ENCODE measurements around the gene CAMSAP2. TPM values are rescaled to one million over a fixed set of nuclear protein-coding genes. Genes with fewer than 3 reads are reported as not detected.

The CAMSAP2 gene
- total and polyA plus RNA-seq, 2 of the 4 experiments (the other 2 are of a cell fraction): 8.3 to 29.4 TPM

- no peak overlapping the region for H2BK5ac ChIP-seq (ENCODE audit: low read depth, low read length, poor library complexity, severe bottlenecking)
- H3K56ac ChIP-seq (ENCODE audit: extremely low read depth, insufficient read depth, low read length): no peak overlapping the region
- H2BK20ac ChIP-seq (ENCODE audit: low read depth, low read length): no peak overlapping the region
- peaks cover 15% of the 10 kb centered on the region for H3K4me1 ChIP-seq (ENCODE audit: control insufficient read depth, insufficient read depth, low read length)
- H3K4ac ChIP-seq (ENCODE audit: low read depth, low read length): no peak overlapping the region
- no peak overlapping the region for H2BK15ac ChIP-seq (ENCODE audit: low read depth, low read length)
- H4K5ac ChIP-seq (ENCODE audit: low read depth, low read length): no peak overlapping the region
- peaks cover 38% of the 10 kb centered on the region; the same call in 1 of the 2 replicates for H4K20me1 ChIP-seq (ENCODE audit: insufficient read depth, low read length)
- H3K9me1 ChIP-seq (ENCODE audit: insufficient read depth, low read length): peaks cover 11% of the 10 kb centered on the region
- DNase-seq: peak; percentile 47
- POLR2A ChIA-PET (ENCODE audit: unreplicated experiment): no interaction called here
- no peak overlapping the region for H4K8ac ChIP-seq (ENCODE audit: low read depth in 2 of 2, low read length in 2 of 2)
- CTCF ChIA-PET: interaction anchor here (0.9 kb wide), 1 partner anchor 17 kb away, joined by 3 read pairs; no protein-coding TSS in a partner anchor
- ATAC-seq (ENCODE audit: low read depth): no peak
- H3K27ac ChIP-seq (ENCODE audit: insufficient read depth, low read length): no peak overlapping the region
- in situ Hi-C loops (cut with MboI; ENCODE audit: low sequenced_read_pairs): no loop called here
- no peak overlapping the region for H3K18ac ChIP-seq (ENCODE audit: low read depth, low read length)
- no peaks in the 10 kb centered on the region for H3K9me3 ChIP-seq (ENCODE audit: control insufficient read depth, insufficient read depth, low read length)
- no peak overlapping the region for H3K23ac ChIP-seq (ENCODE audit: low read depth, low read length)
- no TSS peak for BruUV-seq (replicated peaks)
- H2AK9ac ChIP-seq (replicated peaks; ENCODE audit: low read depth, low read length, poor library complexity): no peak overlapping the region
- H2AK5ac ChIP-seq (ENCODE audit: low read depth, low read length): no peak overlapping the region
- H4K91ac ChIP-seq (ENCODE audit: insufficient read depth, low read depth, low read length): no peak overlapping the region
- H2AFZ ChIP-seq (replicated peaks; ENCODE audit: low read length, poor library complexity): no peak overlapping the region
- H3K4me2 ChIP-seq (ENCODE audit: low read depth, low read length): no peak overlapping the region
- peaks cover 4% of the 10 kb centered on the region; the same call in 1 of the 2 replicates for H3K36me3 ChIP-seq (ENCODE audit: control insufficient read depth, insufficient read depth, low read length)
- H3K4me3 ChIP-seq (ENCODE audit: insufficient read depth, low read depth, low read length): no peak overlapping the region
- peaks cover 16 to 62% of the 10 kb centered on the region in 2 experiments for H3K79me1 ChIP-seq (ENCODE audit: low read depth in 1 of 2, low read length in 2 of 2)
- H2BK120ac ChIP-seq (ENCODE audit: low read depth, low read length): no peak overlapping the region
- intact Hi-C loops (cut with micrococcal nuclease): no loop called here
- H3K9ac ChIP-seq (ENCODE audit: low read depth, low read length): no peak overlapping the region
- dilution Hi-C loops (cut with HindIII; ENCODE audit: low sequenced_read_pairs, unreplicated experiment): no loop called here
- no peak overlapping the region for H3K14ac ChIP-seq (replicated peaks; ENCODE audit: low read depth, low read length)
- TF ChIP-seq CHD1 (IDR thresholded peaks at IDR 0.05; ENCODE audit: low read depth, low read length) (no peak), ELK1 (IDR thresholded peaks at IDR 0.05; ENCODE audit: borderline replicate concordance, low read depth, low read length) (no peak), MAFK (IDR thresholded peaks at IDR 0.05; ENCODE audit: low read depth, low read length) (no peak), POLR2A (IDR thresholded peaks at IDR 0.05; ENCODE audit: low read depth, low read length) (no peak), NFE2L2 (IDR thresholded peaks at IDR 0.05; ENCODE audit: low read depth, low read length) (no peak), BHLHE40 (IDR thresholded peaks at IDR 0.05; ENCODE audit: low read depth, low read length) (no peak), MAZ (IDR thresholded peaks at IDR 0.05; ENCODE audit: borderline replicate concordance, low read depth, low read length) (no peak), FOS (IDR thresholded peaks at IDR 0.05; ENCODE audit: low read depth, low read length) (no peak), RAD21 (IDR thresholded peaks at IDR 0.05; ENCODE audit: low read length) (no peak), RCOR1 (IDR thresholded peaks at IDR 0.05; ENCODE audit: insufficient replicate concordance, low read length) (no peak), CEBPB (IDR thresholded peaks at IDR 0.05; ENCODE audit: low read depth, low read length) (no peak), MXI1 (IDR thresholded peaks at IDR 0.05; ENCODE audit: borderline replicate concordance, low read depth, low read length) (no peak), RFX5 (IDR thresholded peaks at IDR 0.05; ENCODE audit: low read depth, low read length) (no peak), SMC3 (IDR thresholded peaks at IDR 0.05; ENCODE audit: low read depth, low read length) (no peak)
- TF ChIP-seq, protein P1, sequence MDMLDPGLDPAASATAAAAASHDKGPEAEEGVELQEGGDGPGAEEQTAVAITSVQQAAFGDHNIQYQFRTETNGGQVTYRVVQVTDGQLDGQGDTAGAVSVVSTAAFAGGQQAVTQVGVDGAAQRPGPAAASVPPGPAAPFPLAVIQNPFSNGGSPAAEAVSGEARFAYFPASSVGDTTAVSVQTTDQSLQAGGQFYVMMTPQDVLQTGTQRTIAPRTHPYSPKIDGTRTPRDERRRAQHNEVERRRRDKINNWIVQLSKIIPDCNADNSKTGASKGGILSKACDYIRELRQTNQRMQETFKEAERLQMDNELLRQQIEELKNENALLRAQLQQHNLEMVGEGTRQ (IDR thresholded peaks at IDR 0.05; ENCODE audit: low read depth, low read length): no peak
- TF ChIP-seq, protein P2, sequence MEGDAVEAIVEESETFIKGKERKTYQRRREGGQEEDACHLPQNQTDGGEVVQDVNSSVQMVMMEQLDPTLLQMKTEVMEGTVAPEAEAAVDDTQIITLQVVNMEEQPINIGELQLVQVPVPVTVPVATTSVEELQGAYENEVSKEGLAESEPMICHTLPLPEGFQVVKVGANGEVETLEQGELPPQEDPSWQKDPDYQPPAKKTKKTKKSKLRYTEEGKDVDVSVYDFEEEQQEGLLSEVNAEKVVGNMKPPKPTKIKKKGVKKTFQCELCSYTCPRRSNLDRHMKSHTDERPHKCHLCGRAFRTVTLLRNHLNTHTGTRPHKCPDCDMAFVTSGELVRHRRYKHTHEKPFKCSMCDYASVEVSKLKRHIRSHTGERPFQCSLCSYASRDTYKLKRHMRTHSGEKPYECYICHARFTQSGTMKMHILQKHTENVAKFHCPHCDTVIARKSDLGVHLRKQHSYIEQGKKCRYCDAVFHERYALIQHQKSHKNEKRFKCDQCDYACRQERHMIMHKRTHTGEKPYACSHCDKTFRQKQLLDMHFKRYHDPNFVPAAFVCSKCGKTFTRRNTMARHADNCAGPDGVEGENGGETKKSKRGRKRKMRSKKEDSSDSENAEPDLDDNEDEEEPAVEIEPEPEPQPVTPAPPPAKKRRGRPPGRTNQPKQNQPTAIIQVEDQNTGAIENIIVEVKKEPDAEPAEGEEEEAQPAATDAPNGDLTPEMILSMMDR (conservative IDR thresholded peaks at IDR 0.05; ENCODE audit: low read depth, low read length): no peak
- H3K27me3 ChIP-seq (ENCODE audit: control insufficient read depth, insufficient read depth, low read length): no peaks in the 10 kb centered on the region
Measured at GRCh38 chr1:200776949-200777348, 38.3 kb downstream of the CAMSAP2 start.

Data from IMR-90 (cell line).